Vagina (tissue), 2 donors: ENCODE results near the gene ESPNL.

Experiments used
- CTCF ChIP-seq, 3 experiments: fragments of 450-650 bp in 2 of 3; fragments of 200-600 bp in 1 of 3; sonication (generic) in 1 of 3; IDR thresholded peaks; one replicate each; pipeline ENCODE4 v1.5.1; 2017 to 2019; ENCODE audit warnings: antibody characterized with exemption in 3 of 3, mild to moderate bottlenecking in 2 of 3, moderate library complexity in 2 of 3
- POLR2A ChIP-seq, 2 donors: fragments of 450-650 bp; IDR thresholded peaks; one replicate each; pipeline ENCODE4 v1.6.1; 2017; ENCODE audit warnings: antibody characterized with exemption in 2 of 2, mild to moderate bottlenecking in 2 of 2, moderate library complexity in 2 of 2

GRCh38 chr2:238180554-238180953 is 80.4 kb downstream of the ESPNL start:
- TF ChIP-seq CTCF (IDR thresholded peaks at IDR 0.05) (no peak), POLR2A (IDR thresholded peaks at IDR 0.05) (no peak)
